GM12892 (cell line): ENCODE results near the gene RGMB.

Experiments
- DNase-seq: peaks from one replicate; pipeline ENCODE4 v3.0.0; 2011; ENCODE audit not compliant: insufficient read length
- FAIRE-seq: peaks from 2 replicates; lab custom pipeline; 2011; peaks lifted over from hg19 to GRCh38; lab: Jason Lieb, UNC
- POLR2A ChIP-seq: IDR thresholded peaks from 2 replicates; pipeline ENCODE4 v1.6.1; 2011; ENCODE audit warnings: low read depth, low read length, control low read depth
- POLR2AphosphoS5 ChIP-seq: IDR thresholded peaks from 2 replicates; pipeline ENCODE4 v1.6.1; 2011; ENCODE audit warnings: low read depth, low read length, control low read depth
- TAF1 ChIP-seq: IDR thresholded peaks from 2 replicates; pipeline ENCODE4 v1.6.1; 2011; ENCODE audit warnings: low read depth, mild to moderate bottlenecking, control low read depth, low read length, borderline replicate concordance

The RGMB gene

GRCh38 chr5:98816582-98817222 lies 43.2 kb downstream of the RGMB start:
- TF ChIP-seq POLR2A: no peak
- no peak for TF ChIP-seq TAF1
- no peak for TF ChIP-seq POLR2AphosphoS5
- DNase-seq: no peak
- no peak for FAIRE-seq

- no peak for TF ChIP-seq POLR2A
- TF ChIP-seq POLR2AphosphoS5: no peak
- TF ChIP-seq TAF1: no peak
- FAIRE-seq: no peak
- DNase-seq: no peak
Observed at GRCh38 chr5:98825582-98826375, 52.3 kb downstream of the RGMB start.

- no peak for DNase-seq
- TF ChIP-seq POLR2AphosphoS5: no peak
- no peak for TF ChIP-seq POLR2A
- TF ChIP-seq TAF1: no peak
- no peak for FAIRE-seq
Observed at GRCh38 chr5:98827161-98827560, 53.7 kb downstream of the RGMB start.

GRCh38 chr5:98827588-98828284 lies 54.3 kb downstream of the RGMB start:
- no peak for DNase-seq
- no peak for TF ChIP-seq POLR2A
- TF ChIP-seq TAF1: no peak
- no peak for TF ChIP-seq POLR2AphosphoS5
- FAIRE-seq: no peak

- DNase-seq (no peak), FAIRE-seq (no peak)
- no peak for TF ChIP-seq POLR2A
- TF ChIP-seq TAF1: no peak
- no peak for TF ChIP-seq POLR2AphosphoS5
Observed at GRCh38 chr5:98836175-98836574, 62.7 kb downstream of the RGMB start.

- no peak for TF ChIP-seq POLR2AphosphoS5
- TF ChIP-seq TAF1: no peak
- no peak for TF ChIP-seq POLR2A
- FAIRE-seq (no peak), DNase-seq (no peak)
Observed at GRCh38 chr5:98839469-98840383, 66.3 kb downstream of the RGMB start.

- FAIRE-seq (no peak), DNase-seq (no peak)
Observed at GRCh38 chr5:98840946-98841345, 67.5 kb downstream of the RGMB start.

GRCh38 chr5:98843481-98843880 lies 70.0 kb downstream of the RGMB start:
- FAIRE-seq (no peak), DNase-seq (no peak)
- TF ChIP-seq POLR2A: no peak
- TF ChIP-seq POLR2AphosphoS5: no peak
- no peak for TF ChIP-seq TAF1

More at GRCh38 chr5:98840946-98841345, 67.5 kb downstream of the RGMB start:
- TF ChIP-seq TAF1: no peak

GRCh38 chr5:98844865-98845264 lies 71.4 kb downstream of the RGMB start:
- TF ChIP-seq TAF1 (no peak), POLR2AphosphoS5 (no peak), POLR2A (no peak)
- FAIRE-seq (no peak), DNase-seq (no peak)

- no peak for TF ChIP-seq TAF1
- no peak for TF ChIP-seq POLR2AphosphoS5
- no peak for TF ChIP-seq POLR2A
- DNase-seq (no peak), FAIRE-seq (no peak)
Observed at GRCh38 chr5:98845878-98846277, 72.4 kb downstream of the RGMB start.
